Smooth muscle cell of the pulmonary artery (primary cell): ENCODE results near the gene SLC28A3. TPM values are rescaled to one million over a fixed set of nuclear protein-coding genes. Genes with fewer than 3 reads are reported as not detected.

ENCODE experiments used
- total RNA-seq: library from RNA; depleted of rRNA; stranded (reverse); fragments of >200 nt; gene quantifications from 2 replicates; pipeline ENCODE4 v1.2.3, GENCODE V29; 2014

SLC28A3 gene
- 0.36 and 0.46 TPM in 2 replicates for total RNA-seq

GRCh38 chr9:84340535-84340934 lies at the start of gene SLC28A3:
Gene SLC28A3 (minus strand): TSS chr9:84340758. CDS start chr9:84340633, 125 bp downstream.

